T-helper 9 cell (primary cell): Measurements from ENCODE around the gene TAPBPL.

ENCODE experiments used
- DNase-seq: peaks from one replicate; pipeline ENCODE4 v3.0.0-alpha.2; 2020

Gene TAPBPL

GRCh38 chr12:6437586-6437985 lies 14.3 kb upstream of the TAPBPL start:
- DNase-seq: no peak

DNA sequence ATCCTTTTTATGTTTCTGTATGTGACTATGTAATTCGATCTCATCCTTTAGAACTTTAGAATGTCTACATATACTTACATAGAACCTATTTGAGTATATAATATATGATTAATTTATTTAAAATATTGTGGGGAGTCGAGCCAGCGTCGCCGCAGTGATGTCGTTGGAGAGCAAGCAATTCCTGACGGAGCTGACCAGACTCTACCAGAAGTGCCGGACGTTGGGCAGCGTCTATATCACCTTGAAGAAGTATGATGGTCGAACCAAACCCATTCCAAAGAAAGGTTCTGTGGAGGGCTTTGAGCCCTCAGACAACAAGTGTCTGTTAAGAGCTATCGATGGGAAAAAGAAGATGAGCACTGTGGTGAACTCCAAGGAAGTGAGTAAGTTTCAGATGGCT lies 13.5 kb upstream of the TAPBPL start:
- DNase-seq: no peak

GRCh38 chr12:6440391-6440790 lies 11.5 kb upstream of the TAPBPL start:
- DNase-seq: no peak

DNA sequence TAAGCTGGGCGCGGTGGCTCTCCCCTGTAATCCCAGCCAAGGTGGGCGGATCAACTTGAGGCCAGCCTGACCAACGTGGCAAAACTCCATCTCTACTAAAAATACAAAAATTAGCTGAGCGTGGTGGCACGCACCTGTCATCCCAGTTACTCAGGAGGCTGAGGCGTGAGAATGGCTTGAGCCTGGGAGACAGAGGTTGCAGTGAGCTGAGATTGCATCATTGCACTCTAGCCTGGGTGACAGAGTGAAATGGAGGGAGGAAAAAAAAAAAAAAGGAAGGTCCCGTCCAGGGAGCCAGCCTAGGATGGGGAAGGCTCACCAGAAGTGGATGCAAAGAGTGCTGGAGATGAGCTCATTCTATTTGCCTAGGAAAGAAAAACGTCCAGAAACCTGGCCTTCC lies 9.0 kb upstream of the TAPBPL start:
- no peak for DNase-seq

GRCh38 chr12:6443361-6443983 lies 8.4 kb upstream of the TAPBPL start:
- no peak for DNase-seq

- DNase-seq: no peak
Observed at GRCh38 chr12:6444031-6444430, 7.8 kb upstream of the TAPBPL start.

DNA sequence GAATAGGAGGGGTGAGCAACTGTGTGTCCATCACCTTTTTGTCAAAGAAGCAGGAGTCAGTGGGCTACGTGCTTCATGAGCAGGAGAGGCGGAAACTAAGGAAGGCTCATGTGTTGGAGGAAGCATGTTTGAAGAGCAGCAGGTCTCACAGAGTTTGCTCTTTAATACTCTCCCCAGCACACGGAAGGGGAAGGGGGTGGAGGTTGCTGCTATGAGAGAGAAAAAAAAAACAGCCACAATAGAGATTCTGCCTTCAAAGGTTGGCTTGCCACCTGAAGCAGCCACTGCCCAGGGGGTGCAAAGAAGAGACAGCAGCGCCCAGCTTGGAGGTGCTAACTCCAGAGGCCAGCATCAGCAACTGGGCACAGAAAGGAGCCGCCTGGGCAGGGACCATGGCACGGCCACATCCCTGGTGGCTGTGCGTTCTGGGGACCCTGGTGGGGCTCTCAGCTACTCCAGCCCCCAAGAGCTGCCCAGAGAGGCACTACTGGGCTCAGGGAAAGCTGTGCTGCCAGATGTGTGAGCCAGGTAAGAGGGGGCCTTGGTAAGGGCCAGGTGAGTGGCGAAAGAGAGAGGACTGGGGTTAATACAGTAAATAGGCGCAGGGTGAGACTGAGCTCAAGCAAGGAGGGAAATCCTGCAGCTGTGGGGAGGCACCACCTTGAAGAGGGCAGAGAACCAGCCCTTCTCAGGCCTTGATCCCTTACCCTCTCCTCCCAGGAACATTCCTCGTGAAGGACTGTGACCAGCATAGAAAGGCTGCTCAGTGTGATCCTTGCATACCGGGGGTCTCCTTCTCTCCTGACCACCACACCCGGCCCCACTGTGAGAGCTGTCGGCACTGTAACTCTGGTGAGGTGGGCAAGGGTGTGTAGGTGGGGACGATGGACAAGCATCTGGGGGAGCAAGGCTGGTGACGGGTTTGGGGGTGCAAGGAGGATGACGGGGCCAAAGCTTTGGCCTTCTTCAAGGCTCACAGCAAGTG lies 6.8 kb upstream of the TAPBPL start, which contains the start of gene CD27:
Gene CD27 (plus strand): TSS at position 252 of the 985 bp plus-strand sequence. CDS start 141 bp downstream, at position 393.
- DNase-seq: no peak

DNA sequence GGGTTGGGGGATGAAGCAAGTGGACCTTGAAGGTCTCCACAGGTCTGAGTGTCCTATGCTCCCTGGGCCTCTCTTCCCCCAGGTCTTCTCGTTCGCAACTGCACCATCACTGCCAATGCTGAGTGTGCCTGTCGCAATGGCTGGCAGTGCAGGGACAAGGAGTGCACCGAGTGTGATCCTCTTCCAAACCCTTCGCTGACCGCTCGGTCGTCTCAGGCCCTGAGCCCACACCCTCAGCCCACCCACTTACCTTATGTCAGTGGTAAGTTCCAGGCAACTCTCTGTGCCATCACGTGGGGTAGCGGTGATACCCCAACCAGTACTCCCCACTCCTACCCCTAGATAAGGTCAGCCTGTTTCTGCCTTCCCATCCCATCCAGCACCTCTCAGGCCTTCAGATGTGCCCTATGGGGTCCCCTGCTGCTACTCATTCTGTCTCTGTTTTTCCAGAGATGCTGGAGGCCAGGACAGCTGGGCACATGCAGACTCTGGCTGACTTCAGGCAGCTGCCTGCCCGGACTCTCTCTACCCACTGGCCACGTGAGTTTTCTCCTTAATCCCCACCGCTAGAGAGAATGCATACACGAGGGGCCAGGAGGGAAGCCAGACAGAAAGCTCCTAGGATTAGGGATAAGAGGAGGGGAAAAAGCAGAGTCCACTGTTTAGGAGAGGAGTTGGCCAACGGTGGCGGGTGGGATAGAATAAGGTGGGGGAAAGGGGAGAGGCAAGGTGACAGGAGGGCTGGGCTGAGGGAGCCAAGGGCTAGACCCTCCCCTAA lies 1.6 kb upstream of the TAPBPL start:
- no peak for DNase-seq

GRCh38 chr12:6450869-6451347 lies 934 bp upstream of the TAPBPL start:
- DNase-seq: no peak

DNA sequence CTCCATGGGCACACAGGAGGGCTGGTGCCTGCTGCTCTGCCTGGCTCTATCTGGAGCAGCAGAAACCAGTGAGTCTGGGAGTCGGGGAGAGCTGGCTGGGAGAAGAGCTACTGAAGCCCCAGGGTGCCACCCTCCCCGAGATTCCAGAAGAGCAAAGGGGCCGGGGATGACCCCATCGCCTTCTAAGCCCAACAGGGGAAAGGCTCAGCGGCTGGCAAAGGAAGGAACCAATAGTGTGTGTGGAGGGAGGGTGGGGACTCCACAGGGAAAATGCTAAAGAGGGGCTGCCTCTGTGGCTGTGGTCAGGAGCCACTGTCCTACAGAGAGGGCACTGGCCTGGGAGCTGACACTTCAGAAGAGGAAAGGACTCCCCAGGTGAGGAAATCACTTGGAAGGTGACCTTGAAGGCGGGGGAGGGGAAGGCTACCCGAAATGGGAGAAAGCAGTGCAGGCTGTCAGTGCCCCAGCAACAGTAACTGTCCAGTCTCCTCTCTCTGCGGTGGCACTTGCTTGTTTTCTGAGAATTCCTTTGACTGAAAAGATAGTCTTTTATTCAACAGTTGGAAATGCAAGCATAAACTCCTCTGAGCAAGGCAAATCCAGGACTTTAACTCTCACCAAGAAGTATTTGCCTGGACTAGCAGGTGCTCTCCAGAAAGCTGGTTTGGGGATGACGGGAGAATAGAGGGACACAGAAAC lies 552 bp downstream of the TAPBPL start:
- no peak for DNase-seq

GRCh38 chr12:6452944-6453630 lies 1.2 kb downstream of the TAPBPL start:
- no peak for DNase-seq

- no peak for DNase-seq
Observed at GRCh38 chr12:6457220-6457945, 5.5 kb downstream of the TAPBPL start.

GRCh38 chr12:6458281-6459003 lies 6.6 kb downstream of the TAPBPL start:
- no peak for DNase-seq

DNA sequence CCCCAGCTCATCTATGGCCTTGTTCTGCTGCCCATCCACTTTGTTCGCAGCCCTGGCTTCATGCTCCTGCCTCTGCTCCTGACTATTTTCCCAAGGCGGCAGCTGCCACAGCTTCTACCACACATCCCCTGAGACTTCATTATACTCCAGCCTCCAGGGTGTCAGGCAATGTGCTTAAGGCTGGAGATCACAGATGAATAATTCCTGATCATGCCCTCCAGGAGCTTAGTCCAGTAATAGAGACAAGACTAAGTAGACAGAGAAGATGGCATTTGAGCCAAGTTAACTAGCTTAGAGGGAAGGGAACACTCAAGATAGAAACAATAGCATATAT lies 7.1 kb downstream of the TAPBPL start:
- no peak for DNase-seq

DNA sequence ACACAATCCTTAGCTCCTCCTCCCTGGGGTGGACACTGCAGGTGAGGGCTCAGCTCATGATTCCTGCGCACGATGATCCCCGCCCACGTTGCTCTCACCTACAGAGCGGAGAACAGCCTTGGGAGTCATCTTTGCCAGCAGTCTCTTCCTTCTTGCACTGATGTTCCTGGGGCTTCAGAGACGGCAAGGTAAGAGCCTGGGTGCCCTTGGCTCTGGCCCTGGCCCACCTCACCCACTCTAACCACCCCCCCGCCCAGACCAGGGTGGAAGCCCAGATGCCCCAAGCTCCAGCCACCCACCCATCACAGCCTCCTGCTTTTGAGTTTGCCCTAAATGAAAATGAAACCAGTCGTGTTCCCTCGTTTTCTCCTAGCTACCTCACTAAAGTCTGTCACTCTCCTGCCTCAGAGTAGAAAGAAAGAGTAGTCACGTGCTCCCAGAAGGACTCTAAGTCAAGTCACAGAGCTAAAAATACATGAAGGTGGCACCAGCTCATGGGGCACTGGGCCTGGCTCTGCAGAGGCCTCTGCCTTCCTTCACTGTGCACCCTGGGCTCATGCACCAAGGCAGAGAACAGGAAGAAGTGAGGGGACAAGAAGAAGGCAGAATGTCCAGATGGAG lies 9.0 kb downstream of the TAPBPL start:
- DNase-seq: no peak

- DNase-seq: peak; percentile 71
Observed at GRCh38 chr12:6461401-6462233, 9.8 kb downstream of the TAPBPL start.

DNA sequence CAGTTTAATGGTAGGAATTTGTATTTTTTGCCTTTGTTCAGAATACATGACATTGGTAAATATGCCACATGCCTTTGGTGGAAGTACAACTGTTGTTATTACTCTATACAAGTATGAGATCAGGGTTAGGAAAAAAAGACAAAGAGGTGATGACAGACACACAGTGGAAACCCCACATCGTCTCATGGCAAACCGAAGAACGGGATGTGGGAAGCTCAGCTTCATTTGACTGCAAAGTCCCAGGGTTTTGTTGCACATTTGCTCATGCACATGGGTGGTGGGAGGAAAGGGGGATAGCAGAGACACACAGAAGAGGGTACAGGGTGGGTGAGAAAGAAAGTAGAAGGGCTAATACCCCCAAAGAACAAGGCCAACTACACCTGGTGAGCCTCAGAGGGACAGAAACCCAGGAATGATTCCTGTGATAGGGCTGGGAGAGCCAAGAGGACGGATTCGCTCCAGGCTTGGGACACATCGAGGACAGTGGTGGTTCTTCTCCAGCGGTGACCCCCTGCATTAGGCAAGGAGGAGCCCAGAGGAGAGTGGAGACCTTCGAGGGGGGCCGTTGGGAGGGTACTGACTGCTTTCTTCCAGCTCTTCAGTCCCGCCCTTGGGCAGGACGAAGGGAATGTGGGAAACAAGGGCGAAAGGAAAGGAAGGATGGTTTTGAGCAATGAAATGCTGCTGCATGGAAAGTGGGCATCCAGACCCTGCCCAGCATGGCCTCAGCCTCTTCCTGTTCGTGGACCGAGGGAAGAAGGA lies 10.6 kb downstream of the TAPBPL start:
- DNase-seq: no peak

- DNase-seq: no peak
Observed at GRCh38 chr12:6463216-6463615, 11.4 kb downstream of the TAPBPL start.
